Coronary artery (tissue), 2 donors: Measurements from ENCODE around the gene MBOAT2.
"Not testable (repeated sequence)": the region's sequence is repeated elsewhere in the genome, so short reads cannot be mapped to it uniquely, and the experiment has no call there.

Experiments
- DNase-seq: peaks from one replicate; pipeline ENCODE4 v3.0.0-alpha.2; 2017; ENCODE audit warnings: low spot score
- H3K27ac ChIP-seq, 2 donors: fragments of 200-600 bp; sonication (generic); one replicate each; pipeline ENCODE4 v1.5.1; 2016 to 2019
- H3K4me3 ChIP-seq: fragments of 200-600 bp; sonication (generic); 2 replicates; pipeline ENCODE4 v1.5.1; 2016; ENCODE audit warnings: mild to moderate bottlenecking, moderate library complexity
- TF ChIP-seq, protein P1 (sequence below): fragments of 200-600 bp; sonication (generic); IDR thresholded peaks from one replicate; pipeline ENCODE4 v1.5.1; 2019; ENCODE audit warnings: antibody characterized with exemption

MBOAT2 gene

DNA sequence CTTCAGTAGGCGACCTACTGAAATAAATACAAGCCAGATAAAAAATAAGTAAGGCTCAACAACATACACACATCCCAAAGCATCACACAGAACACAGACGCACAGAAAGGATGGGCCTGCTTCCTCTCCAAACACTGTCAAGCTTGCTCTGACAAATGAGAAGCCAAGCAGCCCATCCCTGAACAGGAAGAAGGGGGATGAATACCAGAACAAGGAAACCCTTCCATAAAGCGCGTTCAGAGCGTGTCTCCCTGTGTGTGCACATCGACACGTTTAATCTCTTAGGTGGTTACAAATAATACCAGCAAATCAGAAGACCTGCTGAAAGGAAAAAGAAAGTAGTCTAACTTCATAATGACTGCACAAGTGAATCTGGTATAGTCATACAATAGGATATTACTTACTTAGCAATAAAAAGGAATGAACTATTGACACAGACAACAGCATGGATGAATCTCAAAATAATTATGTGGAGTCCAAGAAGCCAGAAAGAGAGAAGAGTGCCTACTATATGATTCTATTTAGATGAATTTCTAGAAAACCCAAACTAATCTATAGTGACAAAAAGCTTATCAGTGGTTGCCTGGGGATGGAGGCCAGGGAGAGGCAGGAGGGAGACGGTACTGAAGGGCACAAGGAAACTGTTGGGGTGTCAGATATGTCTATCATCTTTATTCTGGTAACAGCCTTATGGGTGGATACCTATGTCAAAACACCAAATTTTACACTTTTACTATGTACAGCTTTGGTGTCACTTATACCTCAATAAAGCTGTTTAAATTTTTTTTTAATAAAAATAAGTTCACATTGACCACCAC, 26.8 kb downstream of the MBOAT2 start:
- H3K27ac ChIP-seq: no peak overlapping the region
- TF ChIP-seq, protein P1, sequence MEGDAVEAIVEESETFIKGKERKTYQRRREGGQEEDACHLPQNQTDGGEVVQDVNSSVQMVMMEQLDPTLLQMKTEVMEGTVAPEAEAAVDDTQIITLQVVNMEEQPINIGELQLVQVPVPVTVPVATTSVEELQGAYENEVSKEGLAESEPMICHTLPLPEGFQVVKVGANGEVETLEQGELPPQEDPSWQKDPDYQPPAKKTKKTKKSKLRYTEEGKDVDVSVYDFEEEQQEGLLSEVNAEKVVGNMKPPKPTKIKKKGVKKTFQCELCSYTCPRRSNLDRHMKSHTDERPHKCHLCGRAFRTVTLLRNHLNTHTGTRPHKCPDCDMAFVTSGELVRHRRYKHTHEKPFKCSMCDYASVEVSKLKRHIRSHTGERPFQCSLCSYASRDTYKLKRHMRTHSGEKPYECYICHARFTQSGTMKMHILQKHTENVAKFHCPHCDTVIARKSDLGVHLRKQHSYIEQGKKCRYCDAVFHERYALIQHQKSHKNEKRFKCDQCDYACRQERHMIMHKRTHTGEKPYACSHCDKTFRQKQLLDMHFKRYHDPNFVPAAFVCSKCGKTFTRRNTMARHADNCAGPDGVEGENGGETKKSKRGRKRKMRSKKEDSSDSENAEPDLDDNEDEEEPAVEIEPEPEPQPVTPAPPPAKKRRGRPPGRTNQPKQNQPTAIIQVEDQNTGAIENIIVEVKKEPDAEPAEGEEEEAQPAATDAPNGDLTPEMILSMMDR: no peak
- H3K4me3 ChIP-seq: no peak overlapping the region
- no peak for DNase-seq

DNA sequence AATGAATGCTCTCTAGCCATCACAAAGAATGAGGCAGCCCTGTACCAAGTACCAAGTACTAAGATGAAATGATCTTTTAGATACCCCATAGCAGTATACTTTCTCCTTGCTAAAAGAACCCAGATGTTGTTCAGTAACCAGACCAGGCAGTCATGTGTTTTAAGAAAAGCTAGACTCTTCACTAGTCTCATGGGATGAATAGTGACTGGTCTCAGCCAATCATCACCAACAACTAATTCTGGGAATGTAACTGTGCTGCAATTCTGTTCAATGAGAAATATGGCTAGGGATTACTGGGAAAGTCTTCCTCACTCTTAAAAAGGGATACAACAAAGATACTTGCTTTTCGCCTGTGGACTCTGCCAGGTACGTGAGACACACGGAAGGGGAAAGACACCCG, 29.5 kb downstream of the MBOAT2 start:
- DNase-seq: no peak
- TF ChIP-seq, protein P1: no peak

DNA sequence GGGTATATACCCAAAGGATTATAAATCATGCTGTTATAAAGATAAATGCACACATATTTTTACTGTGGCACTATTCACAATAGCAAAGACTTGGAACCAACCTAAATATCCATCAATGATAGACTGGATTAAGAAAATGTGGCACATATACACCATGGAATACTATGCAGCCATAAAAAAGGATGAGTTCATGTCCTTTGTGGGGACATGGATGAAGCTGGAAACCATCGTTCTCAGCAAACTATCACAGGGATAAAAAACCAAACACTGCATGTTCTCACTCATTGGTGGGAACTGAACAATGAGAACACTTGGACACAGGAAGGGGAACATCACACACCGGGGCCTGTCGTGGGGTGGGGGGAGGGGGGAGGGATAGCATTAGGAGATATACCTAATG, 30.5 kb downstream of the MBOAT2 start:
- DNase-seq, H3K4me3 ChIP-seq, H3K27ac ChIP-seq: not testable (repeated sequence)

More for the DNA sequence above, 29.5 kb downstream of the MBOAT2 start:
- Histone ChIP-seq H3K4me3 (no peak overlapping the region), H3K27ac (no peak overlapping the region)

DNA sequence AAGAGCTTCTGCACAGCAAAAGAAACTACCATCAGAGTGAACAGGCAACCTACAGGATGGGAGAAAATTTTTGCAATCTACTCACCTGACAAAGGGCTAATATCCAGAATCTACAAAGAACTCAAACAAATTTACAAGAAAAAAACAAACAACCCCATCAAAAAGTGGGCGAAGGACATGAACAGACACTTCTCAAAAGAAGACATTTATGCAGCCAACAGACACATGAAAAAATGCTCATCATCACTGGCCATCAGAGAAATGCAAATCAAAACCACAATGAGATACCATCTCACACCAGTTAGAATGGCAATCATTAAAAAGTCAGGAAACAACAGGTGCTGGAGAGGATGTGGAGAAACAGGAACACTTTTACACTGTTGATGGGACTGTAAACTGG, 30.9 kb downstream of the MBOAT2 start:
- not testable (repeated sequence) for DNase-seq, H3K4me3 ChIP-seq

DNA sequence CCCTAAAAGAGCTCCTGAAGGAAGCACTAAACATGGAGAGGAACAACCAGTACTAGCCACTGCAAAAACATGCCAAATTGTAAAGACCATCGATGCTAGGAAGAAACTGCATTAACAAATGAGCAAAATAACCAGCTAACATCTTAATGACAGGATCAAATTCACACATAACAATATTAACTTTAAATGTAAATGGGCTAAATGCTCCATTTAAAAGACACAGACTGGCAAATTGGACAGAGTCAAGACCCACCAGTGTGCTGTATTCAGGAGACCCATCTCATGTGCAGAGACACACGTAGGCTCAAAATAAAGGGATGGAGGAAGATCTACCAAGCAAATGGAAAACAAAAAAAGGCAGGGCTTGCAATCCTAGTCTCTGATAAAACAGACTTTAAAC, 34.1 kb downstream of the MBOAT2 start:
- H3K27ac ChIP-seq, DNase-seq, H3K4me3 ChIP-seq: not testable (repeated sequence)

More for the DNA sequence above, 30.9 kb downstream of the MBOAT2 start:
- not testable (repeated sequence) for H3K27ac ChIP-seq

DNA sequence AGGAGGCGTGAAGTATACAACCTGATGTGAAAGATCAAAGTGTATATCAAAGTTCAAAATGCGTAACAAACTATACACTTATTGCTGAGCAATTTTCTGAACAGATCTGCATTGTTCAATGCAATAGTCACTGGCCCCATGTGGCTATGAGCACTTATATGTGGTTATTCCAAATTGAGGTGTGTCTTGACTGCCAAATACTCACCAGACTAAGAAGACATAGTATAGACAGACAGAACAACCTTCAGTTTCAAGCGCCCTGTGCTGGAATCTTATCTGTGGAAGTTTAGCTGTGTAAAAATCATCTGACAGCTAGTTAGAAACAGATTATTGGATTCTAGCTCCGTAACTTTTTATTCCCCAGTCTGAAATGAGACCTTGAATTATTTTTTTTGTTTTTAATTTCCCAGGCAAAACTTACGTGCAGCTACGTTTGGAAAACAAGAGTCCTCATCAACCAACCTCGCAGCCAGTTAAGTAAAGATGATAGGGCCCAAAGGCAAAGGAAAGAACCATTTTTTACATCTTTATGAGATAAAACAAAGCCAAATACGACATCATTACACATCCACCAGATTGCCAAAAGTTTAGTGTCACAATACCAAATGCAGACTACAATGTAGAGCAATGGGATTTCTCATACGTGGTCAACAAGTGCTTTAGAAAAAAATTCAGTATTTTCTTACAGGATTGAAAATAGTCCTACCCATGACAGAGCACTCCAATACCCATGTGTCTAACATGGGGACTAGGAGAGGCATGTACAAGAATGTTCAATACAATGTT, 37.2 kb downstream of the MBOAT2 start:
- TF ChIP-seq, protein P1: no peak
- DNase-seq: no peak
- H3K27ac ChIP-seq: no peak overlapping the region

DNA sequence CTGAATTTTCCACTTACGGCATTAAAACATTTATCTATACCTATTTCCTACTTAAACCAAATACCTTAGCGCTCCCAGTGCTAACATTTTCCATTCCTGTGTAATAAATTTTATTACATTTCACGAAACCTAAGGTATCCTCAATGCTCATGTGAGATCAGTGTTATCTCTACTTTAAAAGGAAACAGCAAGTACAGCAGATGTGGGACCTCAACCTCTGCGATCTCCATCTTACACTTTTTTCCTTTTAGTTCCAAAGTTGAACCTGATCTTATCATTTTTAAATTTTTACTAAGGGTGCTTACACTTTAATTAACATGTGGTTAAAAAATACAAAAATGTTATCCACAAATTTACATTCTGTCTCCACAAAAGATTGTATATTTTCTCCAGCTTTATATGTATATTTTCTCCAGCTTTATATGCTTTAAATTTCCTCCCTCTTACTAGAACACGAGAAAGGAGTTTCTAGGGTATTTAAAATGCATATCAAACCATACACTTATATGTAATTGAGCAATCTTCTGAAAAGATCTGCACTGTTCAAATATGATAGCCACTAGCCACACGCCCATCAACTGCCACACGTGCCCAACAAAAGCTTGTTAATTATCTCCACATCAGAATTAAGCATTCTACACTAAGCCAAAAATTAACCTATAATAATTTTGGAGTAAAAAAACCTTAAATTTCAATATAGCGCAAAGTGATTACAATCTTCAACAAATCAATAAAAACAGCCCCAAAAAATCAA, 38.1 kb downstream of the MBOAT2 start:
- DNase-seq: no peak
- H3K4me3 ChIP-seq: no peak overlapping the region
- no peak overlapping the region for H3K27ac ChIP-seq
- TF ChIP-seq, protein P1: no peak

More for the DNA sequence above, 37.2 kb downstream of the MBOAT2 start:
- no peak overlapping the region for H3K4me3 ChIP-seq

DNA sequence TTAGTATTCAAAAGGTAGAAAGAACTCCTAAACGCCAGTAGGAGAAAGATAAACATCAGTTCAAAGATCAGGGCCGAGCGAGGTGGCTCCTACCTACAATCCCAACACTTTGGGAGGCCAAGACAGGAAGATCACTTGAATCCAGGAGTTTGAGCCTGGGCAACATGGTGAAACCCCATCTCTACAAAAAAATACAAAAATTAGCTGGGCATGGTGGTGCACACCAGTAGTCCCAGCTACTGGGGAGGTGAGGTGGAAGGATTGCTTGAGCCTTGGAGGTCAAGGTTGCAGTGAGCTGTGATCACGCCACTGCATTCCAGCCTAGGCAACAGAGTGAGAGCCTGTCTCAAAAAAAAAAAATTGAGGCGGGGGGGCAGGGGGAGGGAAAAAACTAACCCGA, 40.6 kb downstream of the MBOAT2 start:
- H3K27ac ChIP-seq: no peak overlapping the region
- no peak overlapping the region for H3K4me3 ChIP-seq
- DNase-seq: no peak
- TF ChIP-seq, protein P1: no peak
